Nephron progenitor cell (in vitro differentiated cells): Measurements from ENCODE around the gene SLC35B2.

Experiments used
- DNase-seq: peaks from one replicate; pipeline ENCODE4 v3.0.0; 2021
- H3K27ac Mint-ChIP-seq: 2 replicates; pipeline ENCODE4 v1.8.0; 2021; ENCODE audit warnings: mild to moderate bottlenecking, moderate library complexity, mixed read lengths
- H3K27me3 Mint-ChIP-seq: 2 replicates; pipeline ENCODE4 v1.8.0; 2021; ENCODE audit warnings: mild to moderate bottlenecking, low read depth, mixed read lengths; ENCODE audit not compliant: poor library complexity
- H3K36me3 Mint-ChIP-seq: 2 replicates; pipeline ENCODE4 v1.8.0; 2021; ENCODE audit warnings: low read depth, mixed read lengths
- H3K4me1 Mint-ChIP-seq: 2 replicates; pipeline ENCODE4 v1.8.0; 2021; ENCODE audit warnings: mixed read lengths
- H3K4me3 Mint-ChIP-seq: 2 replicates; pipeline ENCODE4 v1.8.0; 2021; ENCODE audit warnings: mild to moderate bottlenecking, moderate library complexity, mixed read lengths
- H3K9me3 Mint-ChIP-seq: 2 replicates; pipeline ENCODE4 v1.8.0; 2021; ENCODE audit warnings: mild to moderate bottlenecking, moderate library complexity, mixed read lengths
- TF ChIP-seq, protein P1 (sequence below): fragments of 200-600 bp; sonication (generic); IDR thresholded peaks from 2 replicates; pipeline ENCODE4 v1.5.0; 2021; ENCODE audit warnings: antibody characterized with exemption

SLC35B2 gene

DNA sequence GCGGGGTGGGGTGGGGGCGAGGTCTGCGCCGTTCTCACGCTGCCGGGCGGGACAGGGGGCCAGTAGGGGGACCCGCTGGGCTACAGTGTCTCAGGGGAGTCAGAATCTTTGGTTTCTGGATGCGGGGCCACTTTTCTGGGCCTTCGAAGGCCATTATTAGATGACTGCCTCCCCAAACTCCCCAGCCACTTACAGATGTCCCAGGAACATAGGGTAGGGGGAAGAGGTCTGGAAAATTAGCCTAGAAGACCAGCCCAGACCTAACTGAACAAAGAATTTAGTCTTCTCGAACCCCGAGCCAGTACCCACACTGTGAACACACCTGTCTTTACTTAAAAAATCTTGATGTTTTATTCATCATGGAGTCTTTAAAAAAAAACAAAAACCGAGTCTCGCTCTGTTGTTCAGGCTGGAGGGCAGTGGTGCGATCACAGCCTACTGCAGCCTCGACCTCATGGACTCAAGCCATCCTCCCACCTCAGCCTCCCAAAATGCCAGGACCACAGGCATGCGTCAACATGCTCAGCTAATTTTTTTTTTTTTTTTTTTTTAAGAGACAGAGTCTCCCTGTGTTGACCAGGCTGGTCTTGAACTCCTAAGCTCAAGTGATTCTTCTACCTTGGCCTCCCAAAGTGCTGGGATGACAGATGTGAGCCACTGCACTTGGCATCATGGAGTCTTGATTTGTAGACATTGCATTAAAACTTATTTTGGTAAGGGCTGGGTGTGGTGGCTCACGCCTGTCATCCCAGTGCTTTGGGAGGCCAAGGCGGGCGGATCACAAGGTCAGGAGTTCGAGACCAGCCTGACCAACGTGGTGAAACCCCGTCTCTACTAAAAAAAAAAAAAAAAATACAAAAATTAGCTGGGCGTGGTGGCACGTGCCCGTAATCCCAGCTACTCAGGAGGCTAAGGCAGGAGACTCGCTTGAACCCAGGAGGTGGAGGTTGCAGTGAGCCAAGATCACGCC, 37.2 kb downstream of the SLC35B2 start:
- Mint-ChIP-seq H3K27me3 (peaks cover 3% of the 10 kb centered on the region), H3K4me1 (peaks cover 56% of the 10 kb centered on the region), H3K9me3 (no peaks in the 10 kb centered on the region), H3K4me3 (peak overlapping the region; percentile 61), H3K36me3 (no peaks in the 10 kb centered on the region), H3K27ac (no peak overlapping the region)
- TF ChIP-seq, protein P1, sequence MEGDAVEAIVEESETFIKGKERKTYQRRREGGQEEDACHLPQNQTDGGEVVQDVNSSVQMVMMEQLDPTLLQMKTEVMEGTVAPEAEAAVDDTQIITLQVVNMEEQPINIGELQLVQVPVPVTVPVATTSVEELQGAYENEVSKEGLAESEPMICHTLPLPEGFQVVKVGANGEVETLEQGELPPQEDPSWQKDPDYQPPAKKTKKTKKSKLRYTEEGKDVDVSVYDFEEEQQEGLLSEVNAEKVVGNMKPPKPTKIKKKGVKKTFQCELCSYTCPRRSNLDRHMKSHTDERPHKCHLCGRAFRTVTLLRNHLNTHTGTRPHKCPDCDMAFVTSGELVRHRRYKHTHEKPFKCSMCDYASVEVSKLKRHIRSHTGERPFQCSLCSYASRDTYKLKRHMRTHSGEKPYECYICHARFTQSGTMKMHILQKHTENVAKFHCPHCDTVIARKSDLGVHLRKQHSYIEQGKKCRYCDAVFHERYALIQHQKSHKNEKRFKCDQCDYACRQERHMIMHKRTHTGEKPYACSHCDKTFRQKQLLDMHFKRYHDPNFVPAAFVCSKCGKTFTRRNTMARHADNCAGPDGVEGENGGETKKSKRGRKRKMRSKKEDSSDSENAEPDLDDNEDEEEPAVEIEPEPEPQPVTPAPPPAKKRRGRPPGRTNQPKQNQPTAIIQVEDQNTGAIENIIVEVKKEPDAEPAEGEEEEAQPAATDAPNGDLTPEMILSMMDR, result no peak
- DNase-seq, result no peak

- TF ChIP-seq, protein P1, result no peak
- Mint-ChIP-seq H3K27me3 (peaks cover 3% of the 10 kb centered on the region), H3K36me3 (no peaks in the 10 kb centered on the region), H3K27ac (no peak overlapping the region), H3K4me3 (peak overlapping the region; percentile 78), H3K4me1 (peaks cover 48% of the 10 kb centered on the region), H3K9me3 (no peaks in the 10 kb centered on the region)
- DNase-seq, result peak; percentile 86
These were observed 38.1 kb downstream of the SLC35B2 start for GRCh38 chr6:44219053-44219814.

DNA sequence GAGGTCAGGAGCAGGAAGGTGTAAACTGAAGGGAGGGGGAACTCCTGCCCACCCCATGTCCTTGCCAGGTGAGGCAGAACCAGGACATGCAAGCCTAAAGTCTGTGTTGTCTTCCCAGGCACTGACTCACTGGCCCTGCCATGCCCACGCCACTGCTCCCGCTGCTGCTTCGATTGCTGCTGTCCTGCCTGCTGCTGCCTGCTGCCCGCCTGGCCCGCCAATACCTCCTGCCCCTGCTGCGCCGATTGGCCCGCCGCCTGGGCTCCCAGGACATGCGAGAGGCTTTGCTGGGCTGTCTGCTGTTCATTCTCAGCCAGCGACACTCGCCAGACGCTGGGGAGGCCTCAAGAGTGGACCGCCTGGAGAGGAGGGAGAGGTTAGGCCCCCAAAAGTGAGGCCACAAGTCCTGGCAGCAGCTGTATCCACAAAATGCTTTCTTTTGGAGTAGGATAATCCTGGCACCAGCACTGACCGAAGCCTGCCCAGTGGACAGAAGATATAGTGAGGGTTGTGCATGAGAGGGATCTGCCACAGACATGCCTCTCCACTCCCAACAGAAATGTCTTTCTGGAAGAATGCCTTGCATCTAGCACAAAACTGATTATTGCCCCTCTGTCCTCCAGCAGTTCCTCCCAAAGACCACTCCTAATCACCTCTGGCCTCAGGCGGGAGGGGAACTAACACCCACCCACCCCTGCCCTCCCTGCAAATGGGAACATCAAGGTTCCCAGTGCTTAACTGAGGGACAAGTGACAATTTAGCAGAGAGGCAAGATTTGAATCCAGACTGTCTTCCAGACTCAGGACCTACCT, 39.8 kb downstream of the SLC35B2 start:
- Mint-ChIP-seq H3K36me3 (no peaks in the 10 kb centered on the region), H3K27ac (no peak overlapping the region), H3K27me3 (peaks cover 3% of the 10 kb centered on the region), H3K9me3 (no peaks in the 10 kb centered on the region), H3K4me1 (peaks cover 37% of the 10 kb centered on the region), H3K4me3 (no peak overlapping the region)
- DNase-seq, result peak; percentile 26
- TF ChIP-seq, protein P1, result no peak

- peaks cover 34% of the 10 kb centered on the region for H3K4me1 Mint-ChIP-seq
- peaks cover 3% of the 10 kb centered on the region for H3K27me3 Mint-ChIP-seq
These were observed 40.5 kb downstream of the SLC35B2 start, which contains the start of gene MYMX for GRCh38 chr6:44216677-44217331. Gene MYMX, plus strand, starts transcription at chr6:44216926. Its CDS starts 546 bp downstream, at chr6:44217472.

GRCh38 chr6:44214307-44214706, 43.0 kb downstream of the SLC35B2 start:
- H3K9me3 Mint-ChIP-seq, result no peaks in the 10 kb centered on the region
- peaks cover 25% of the 10 kb centered on the region for H3K4me1 Mint-ChIP-seq
- no peak overlapping the region for H3K4me3 Mint-ChIP-seq
- no peaks in the 10 kb centered on the region for H3K36me3 Mint-ChIP-seq
- TF ChIP-seq, protein P1, result no peak
- H3K27ac Mint-ChIP-seq, result no peak overlapping the region
- no peak for DNase-seq
- H3K27me3 Mint-ChIP-seq, result peaks cover 13% of the 10 kb centered on the region

More at GRCh38 chr6:44216677-44217331, 40.5 kb downstream of the SLC35B2 start, which contains the start of gene MYMX:
- no peaks in the 10 kb centered on the region for H3K9me3 Mint-ChIP-seq
- H3K36me3 Mint-ChIP-seq, result no peaks in the 10 kb centered on the region
- peak within 1 kb of the TSS; percentile 37 for H3K4me3 Mint-ChIP-seq
- H3K27ac Mint-ChIP-seq, result no peak within 1 kb of the TSS
- DNase-seq, result peak; percentile 25
- TF ChIP-seq, protein P1, result no peak
